ENCODE data around the gene ARHGEF38.
"Not testable (repeated sequence)": the region's sequence is repeated elsewhere in the genome, so short reads cannot be mapped to it uniquely, and the experiment has no call there.

ARHGEF38 gene

GRCh38 chr4:105709081-105709450, 156.6 kb downstream of the ARHGEF38 start:
- DNase-seq (ENCODE audit: low spot score) (no peak), FAIRE-seq (no peak)

- FAIRE-seq, result no peak
- no peak for DNase-seq (ENCODE audit: low spot score)
Measured at GRCh38 chr4:105710012-105710600, 157.7 kb downstream of the ARHGEF38 start.

GRCh38 chr4:105710678-105711077, 158.3 kb downstream of the ARHGEF38 start:
- FAIRE-seq, result peak; percentile 49
- peak; percentile 52 for DNase-seq (ENCODE audit: low spot score)

GRCh38 chr4:105712766-105713165, 160.3 kb downstream of the ARHGEF38 start:
- peak; percentile 21 for FAIRE-seq
- no peak for DNase-seq (ENCODE audit: low spot score)

- DNase-seq (ENCODE audit: low spot score), result peak; percentile 17
- peak; percentile 78 for FAIRE-seq
Measured at GRCh38 chr4:105714071-105714521, 161.7 kb downstream of the ARHGEF38 start.

- no peak for DNase-seq (ENCODE audit: low spot score)
- no peak for FAIRE-seq
Measured at GRCh38 chr4:105714932-105715331, 162.5 kb downstream of the ARHGEF38 start.

DNA sequence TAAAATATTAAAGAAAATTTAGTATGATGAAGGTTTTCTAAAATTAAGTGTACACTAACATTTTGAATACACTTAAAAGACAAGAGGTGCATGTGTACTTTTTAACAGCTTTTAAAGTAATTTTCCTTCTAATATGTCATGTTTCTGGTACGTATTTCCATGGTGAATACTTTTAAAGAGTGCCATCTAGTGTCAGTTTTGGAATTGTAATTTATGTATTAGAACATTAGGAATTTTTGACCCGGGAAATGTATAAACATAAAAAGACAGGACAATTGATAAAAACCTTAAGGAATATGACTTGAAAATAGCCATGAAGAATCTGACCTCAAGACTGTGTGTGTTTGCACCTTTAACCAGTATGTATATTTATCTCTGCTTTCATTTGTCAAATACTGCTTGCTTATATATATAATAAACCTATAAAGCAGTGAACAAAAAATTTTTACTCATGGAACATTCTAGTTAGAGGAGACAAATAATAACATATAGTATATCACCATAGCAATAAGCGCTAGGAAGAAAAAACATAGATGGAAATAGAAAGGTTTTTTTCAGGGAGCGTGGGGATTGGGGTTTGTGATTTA, 163.4 kb downstream of the ARHGEF38 start:
- peak; percentile 35 for DNase-seq (ENCODE audit: low spot score)

GRCh38 chr4:105719204-105719603, 166.8 kb downstream of the ARHGEF38 start:
- DNase-seq (ENCODE audit: low spot score), result no peak
- FAIRE-seq, result no peak

More for the DNA sequence above, 163.4 kb downstream of the ARHGEF38 start:
- peak; percentile 90 for FAIRE-seq

GRCh38 chr4:105725623-105726022, 173.2 kb downstream of the ARHGEF38 start:
- DNase-seq (ENCODE audit: low spot score) (no peak), FAIRE-seq (no peak)

GRCh38 chr4:105729895-105730294, 177.5 kb downstream of the ARHGEF38 start:
- not testable (repeated sequence) for FAIRE-seq; DNase-seq (ENCODE audit: low spot score)
